DMS153 (cell line): ENCODE measurements around the gene FAM47C.
"Not testable (repeated sequence)": the region's sequence is repeated elsewhere in the genome, so short reads cannot be mapped to it uniquely, and the experiment has no call there.

Experiments used
- DNase-seq: peaks from one replicate; lab custom pipeline; 2025; lab: John Stamatoyannopoulos, UW

The FAM47C gene

DNA sequence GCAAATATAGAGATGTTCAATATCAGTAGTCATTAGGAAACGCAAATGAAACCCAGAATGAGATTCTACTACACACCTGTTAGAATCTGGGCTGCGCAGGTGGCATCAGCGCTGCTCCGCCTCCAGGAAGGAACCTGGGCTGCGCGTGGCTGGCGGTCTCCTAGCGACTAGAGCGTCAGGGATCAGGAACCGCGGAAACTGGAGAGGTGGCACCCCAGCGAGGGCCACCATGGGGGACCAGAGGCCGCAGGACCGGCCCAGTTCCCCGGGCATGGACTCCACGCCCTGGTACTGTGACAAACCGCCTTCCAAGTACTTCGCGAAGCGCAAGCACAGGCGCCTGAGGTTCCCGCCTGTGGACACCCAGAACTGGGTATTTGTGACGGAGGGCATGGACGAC lies at the start of gene FAM47C:
FAM47C (plus strand) TSS at position 185 of the 400 bp plus-strand sequence; CDS start at position 230, 45 bp downstream.
- DNase-seq, result not testable (repeated sequence)

GRCh38 chrX:36961590-36961989 lies 46.6 kb upstream of the FAM47C start:
- DNase-seq, result no peak

DNA sequence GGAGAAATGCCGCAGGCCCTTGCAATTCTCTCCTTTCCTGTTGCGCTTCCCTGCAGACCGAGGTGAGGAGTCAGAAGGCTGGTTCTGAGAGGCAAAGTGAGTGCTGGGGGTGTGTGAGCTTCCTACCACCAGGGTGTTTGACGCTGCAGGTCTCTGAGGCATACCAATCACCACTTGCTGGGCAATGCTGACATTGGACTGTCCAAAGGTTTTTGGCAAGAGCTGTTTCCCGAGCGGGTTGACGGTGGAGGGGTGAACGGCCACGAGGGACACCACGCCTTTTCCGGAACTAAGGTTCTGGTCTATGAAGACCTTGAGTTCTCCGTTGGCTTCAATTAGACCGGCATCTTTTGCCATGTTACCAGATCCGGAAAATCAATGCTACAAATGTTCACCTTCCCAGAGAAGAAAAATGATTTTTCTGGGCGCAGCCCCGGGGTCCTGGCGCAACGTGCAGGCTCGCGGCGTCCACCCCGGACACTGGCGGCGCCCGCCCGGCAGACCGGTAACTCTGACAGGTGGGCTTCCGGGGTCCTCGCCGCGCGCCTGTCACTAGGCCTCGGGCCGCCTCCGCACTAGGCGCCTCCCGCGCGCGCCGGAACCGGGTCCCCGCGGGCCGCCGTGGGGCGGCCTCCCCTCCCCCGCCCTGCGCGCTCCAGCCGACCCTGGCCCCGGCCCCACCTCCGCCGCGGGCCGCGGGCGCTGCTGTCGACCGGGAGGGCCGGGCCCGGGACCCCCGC lies 44.9 kb upstream of the FAM47C start:
- DNase-seq, result no peak

GRCh38 chrX:36963852-36964251 lies 44.3 kb upstream of the FAM47C start:
- no peak for DNase-seq

DNA sequence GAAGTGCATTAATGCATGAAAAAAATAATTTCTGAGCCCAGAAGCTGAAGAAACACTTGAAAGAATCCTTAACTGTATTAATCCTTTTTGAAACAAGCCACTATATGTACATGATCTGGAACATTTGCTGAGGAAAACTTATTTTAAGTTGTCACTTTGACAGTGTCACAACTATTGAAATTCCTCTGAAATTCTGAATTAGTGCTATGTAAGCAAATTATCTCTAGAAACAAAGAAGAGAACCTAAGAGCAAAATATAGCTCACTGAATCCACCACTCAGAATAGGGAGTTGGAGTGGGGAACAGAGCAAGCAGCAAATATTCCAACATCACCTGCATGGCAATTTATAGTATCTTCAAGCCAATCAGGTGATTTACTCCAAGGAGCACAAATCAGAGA lies 34.6 kb upstream of the FAM47C start:
- no peak for DNase-seq

DNA sequence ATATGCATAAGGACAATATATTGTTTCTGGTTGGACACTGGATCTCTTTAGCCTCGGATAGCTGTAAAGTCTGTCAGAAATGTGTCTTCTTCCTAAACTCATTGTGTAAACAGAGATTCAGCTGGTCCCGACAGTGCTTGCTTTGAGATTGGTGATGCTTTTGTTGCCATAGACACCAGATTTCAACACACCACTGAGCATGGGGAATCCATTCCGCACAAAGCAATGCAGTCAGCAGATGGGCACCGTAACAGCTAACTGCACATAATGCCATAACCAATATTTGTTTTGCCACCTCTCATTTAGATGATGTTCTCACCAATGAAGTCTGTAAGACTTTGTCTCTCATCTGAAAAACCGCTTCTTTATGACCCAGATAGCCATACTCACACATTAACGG lies 33.3 kb upstream of the FAM47C start:
- no peak for DNase-seq

DNA sequence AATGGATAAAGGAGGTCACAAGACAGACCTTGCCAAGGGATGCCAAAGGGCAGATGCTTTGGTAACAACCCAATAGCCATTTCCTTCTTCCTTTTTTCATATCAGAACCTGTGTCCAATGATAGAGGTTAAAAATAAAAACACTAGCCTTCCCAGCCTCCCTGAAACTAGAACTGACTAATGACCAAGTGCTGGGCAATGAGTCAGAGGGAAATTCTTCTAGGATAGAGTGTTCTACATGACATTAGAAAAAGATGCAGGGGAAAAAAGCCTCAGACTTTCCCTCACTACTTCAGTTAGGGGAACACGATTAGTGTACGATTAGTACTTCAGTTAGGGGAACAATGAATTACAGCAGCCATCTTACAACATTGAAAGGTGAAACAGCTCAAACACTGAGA lies 29.3 kb upstream of the FAM47C start:
- DNase-seq, result no peak

DNA sequence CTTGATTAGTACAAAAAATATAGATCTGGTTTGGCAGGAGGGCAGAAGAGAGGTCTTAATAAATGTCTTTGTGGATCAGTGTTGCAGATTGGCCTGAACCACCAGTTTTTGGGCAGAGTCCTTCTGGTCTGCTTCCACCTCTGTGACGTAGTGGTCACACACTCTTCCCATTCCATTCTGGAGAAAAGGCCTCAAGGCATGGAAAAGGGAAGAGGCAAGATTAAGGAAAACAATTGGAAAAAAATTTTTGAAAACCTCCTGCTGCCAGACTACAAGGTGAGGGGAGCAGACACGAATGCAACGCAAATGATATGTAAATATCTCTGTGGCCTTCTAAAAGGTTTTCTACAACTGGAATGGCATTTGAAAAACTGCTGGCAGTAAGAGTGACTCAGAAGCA lies 24.3 kb upstream of the FAM47C start:
- no peak for DNase-seq

DNA sequence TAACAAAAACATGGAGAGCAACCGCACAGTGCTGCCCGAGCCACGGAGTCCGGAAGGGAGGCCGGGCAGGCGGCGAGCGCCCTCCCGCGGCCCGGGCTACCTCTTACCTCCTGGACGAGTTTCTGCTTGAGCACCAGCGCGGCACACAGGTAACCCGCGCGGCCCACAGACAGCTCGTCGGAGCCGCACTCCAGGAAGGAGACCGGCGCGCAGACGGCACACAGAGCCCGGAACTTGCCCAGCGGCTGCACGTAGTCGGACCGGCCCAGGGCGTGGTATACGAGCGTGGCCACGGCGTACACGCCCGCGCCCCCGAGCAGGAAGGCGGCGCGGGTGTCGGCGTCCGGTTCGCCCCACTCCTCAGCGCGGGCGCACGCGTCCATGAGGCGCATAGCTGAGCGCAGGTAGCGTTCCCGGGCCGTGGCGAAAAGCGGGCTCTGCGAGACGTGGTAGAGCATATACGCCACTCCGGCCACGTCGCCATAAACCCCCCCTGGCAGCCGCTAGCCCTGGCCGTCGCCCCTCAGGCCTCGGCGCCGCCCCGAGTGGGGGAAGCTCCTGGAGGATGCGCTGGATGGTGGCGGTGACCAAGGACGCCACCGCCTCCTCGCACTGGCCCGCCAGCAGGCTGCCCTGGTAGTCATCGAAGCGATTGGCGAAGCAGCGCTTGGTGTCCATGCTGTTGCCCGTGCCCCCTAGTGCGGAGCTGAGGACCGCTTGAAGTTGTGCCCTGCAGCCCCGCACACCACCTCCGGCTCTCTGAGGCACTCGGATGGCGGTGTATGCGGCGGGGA lies 22.6 kb upstream of the FAM47C start:
- not testable (repeated sequence) for DNase-seq

DNA sequence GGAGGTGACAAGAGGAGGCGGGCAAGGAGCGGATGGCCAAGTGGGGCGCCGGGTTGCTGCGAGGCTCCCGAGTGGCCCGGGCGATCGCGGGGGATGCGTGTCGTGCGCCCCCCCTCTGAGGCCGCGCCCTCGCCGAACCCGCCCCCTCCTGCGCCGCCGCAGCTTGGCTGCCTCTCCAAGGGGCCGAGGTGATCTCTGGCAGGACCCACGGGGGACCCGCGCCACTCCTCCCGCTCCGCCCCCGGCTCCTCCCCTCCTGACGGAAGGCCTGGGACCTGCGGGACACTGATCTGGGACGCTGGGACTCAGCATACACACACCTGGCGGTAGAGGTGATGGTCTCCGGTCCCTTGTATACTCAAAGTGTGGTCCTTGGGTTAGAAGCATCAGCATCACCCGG lies 21.9 kb upstream of the FAM47C start:
- DNase-seq, result no peak

DNA sequence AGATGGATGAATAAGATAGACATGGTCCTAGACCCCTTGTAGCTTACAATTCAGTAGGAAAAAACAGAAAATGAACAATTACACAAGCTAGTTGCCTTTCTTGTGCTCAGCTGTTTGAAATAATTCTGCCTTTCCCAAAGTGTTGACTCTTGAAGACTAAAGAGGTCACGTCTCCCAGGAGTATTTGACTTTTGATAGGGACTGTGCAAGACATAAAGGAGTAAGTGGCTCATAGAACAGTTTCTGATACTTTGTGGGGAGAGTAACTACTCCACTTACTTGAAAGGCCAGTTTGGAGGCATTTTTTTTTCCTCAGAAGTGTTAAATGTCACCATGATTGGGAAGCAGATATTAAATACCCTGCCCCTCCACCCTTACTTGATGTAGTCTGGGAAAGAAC lies 21.0 kb upstream of the FAM47C start:
- DNase-seq, result not testable (repeated sequence)

- DNase-seq, result no peak
Observed at GRCh38 chrX:37000140-37000539, 8.0 kb upstream of the FAM47C start.

- no peak for DNase-seq
Observed at GRCh38 chrX:37010496-37010895, 2.3 kb downstream of the FAM47C start.

DNA sequence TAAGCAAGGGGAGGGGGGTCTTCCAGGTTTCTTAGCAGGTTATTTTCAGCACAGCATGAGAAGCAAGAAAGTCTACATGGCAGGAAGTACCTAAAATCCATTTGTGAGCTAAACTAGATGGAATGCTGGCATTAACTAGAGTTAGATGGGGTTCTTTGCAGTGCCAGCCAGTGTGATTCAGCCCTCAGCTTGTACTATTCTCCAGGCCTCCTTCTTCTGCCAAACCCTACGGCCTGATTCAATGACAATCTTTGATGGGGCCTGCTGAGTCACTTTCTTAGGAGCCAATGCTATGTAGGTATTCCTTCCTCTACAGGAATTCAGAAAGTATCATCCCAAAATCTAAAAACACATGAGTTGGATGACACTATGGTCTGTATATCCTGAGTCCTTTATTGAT lies 26.1 kb downstream of the FAM47C start:
- not testable (repeated sequence) for DNase-seq

GRCh38 chrX:37036674-37037220 lies 28.6 kb downstream of the FAM47C start:
- DNase-seq, result not testable (repeated sequence)

DNA sequence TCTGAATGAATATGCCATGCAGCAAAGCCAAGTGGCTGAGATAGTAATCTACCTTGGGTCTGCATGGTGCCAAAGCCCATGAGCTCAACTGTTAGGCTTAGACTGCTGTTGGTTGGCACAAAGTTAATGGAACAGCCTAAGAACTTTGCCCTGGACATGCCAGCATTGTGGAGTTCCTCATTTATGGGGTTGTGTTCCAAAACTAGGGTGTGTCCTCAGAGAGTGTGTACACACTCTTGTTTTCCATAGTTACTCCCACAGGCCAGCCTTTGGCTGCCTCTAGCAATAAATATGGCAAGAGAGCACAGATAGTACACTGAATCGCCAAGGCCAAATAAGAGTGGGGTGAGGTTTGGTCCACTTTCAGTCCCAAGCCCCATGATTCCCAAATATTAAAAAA lies 30.6 kb downstream of the FAM47C start:
- not testable (repeated sequence) for DNase-seq

GRCh38 chrX:37042956-37043885 lies 35.1 kb downstream of the FAM47C start:
- not testable (repeated sequence) for DNase-seq

DNA sequence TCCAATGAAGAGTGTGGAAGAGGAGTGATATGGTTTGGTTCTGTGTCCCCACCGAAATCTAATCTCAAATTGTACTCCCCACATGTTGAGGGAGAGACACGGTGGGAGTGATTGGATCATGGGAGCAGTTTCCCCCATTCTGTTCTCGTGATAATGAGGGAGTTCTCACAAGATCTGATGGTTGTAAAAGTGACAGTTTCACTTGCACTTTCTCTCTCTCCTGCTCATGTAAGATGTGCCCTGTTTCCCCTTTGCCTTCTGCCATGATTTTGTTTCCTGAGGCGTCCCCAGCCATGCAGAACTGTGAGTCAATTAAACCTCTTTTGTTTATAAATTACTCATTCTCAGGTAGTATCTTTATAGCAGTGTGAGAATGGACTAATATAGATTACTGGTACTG lies 39.6 kb downstream of the FAM47C start:
- DNase-seq, result no peak

DNA sequence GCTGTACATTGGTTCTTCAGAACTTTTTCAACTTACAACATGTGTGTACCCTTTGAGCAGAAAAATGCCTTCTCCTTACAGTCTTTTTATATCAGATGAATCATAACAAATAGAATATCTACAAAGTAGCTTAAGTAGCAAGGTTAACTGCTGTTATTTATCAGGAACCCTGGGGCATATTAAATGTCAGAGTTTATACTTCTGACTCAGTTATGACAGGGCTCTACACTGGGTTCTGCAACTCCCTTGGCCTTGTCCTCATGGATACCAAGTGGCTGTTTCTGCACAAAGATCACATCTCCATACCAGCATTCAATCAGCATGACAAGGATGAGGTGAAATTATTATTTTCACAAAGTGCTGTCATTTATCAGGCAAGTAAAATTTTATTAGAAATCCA lies 49.4 kb downstream of the FAM47C start:
- not testable (repeated sequence) for DNase-seq

GRCh38 chrX:37060999-37061398 lies 52.8 kb downstream of the FAM47C start:
- no peak for DNase-seq
